ENCODE data around the gene OLA1.

- no peak for TF ChIP-seq CTCF (conservative IDR thresholded peaks at IDR 0.05; ENCODE audit: low read depth, low read length)
- TF ChIP-seq EZH2 (IDR thresholded peaks at IDR 0.05; ENCODE audit: low read length, unreplicated experiment), result no peak
Observed at GRCh38 chr2:174243812-174244211, 4.5 kb downstream of the OLA1 start.

Data from PC-3 (cell line).